ENCODE results near the gene OGA.

GRCh38 chr10:101767600-101767945 lies 50.7 kb downstream of the OGA start:
- TF ChIP-seq CTCF (IDR thresholded peaks at IDR 0.05; ENCODE audit: low read depth, low read length, poor library complexity, severe bottlenecking) (no peak), EZH2phosphoT487 (IDR thresholded peaks at IDR 0.05; ENCODE audit: borderline replicate concordance, low read length) (no peak)

Measured in DOHH2 (cell line).